MCF 10A (cell line): ENCODE measurements around the gene NOC2L. TPM values are rescaled to one million over a fixed set of nuclear protein-coding genes. Genes with fewer than 3 reads are reported as not detected.

ENCODE experiments used
- BruUV-seq: library from RNA; stranded (reverse); fragments of 400-500 nt; replicated peaks from 2 replicates; lab custom pipeline; 2021; lab: Mats Ljungman, UMichigan
- CTCF ChIA-PET: fragments of 300-600 bp; sonication (Branson Sonifier 250); formaldehyde crosslinking; extraction: SDS; loops from one replicate; lab custom pipeline; 2021; ENCODE audit warnings: antibody characterized with exemption, inconsistent platforms; lab: Yijun Ruan, JAX
- POLR2A ChIA-PET: fragments of 300-600, 350-650 bp; sonication (Branson Sonifier 250); formaldehyde crosslinking; extraction: SDS; loops from one replicate; lab custom pipeline; 2020; ENCODE audit warnings: antibody characterized with exemption, inconsistent platforms; lab: Yijun Ruan, JAX
- DNase-seq: peaks from one replicate; pipeline ENCODE4 v3.0.0-alpha.2; 2018; ENCODE audit not compliant: unreplicated experiment
- H3K27ac Mint-ChIP-seq: one replicate; pipeline ENCODE4 v1.8.0; 2022; ENCODE audit warnings: mild to moderate bottlenecking, low read depth, mixed read lengths; ENCODE audit not compliant: unreplicated experiment
- H3K27me3 Mint-ChIP-seq: one replicate; pipeline ENCODE4 v1.8.0; 2022; ENCODE audit warnings: mixed read lengths; ENCODE audit not compliant: insufficient read depth, unreplicated experiment
- H3K36me3 Mint-ChIP-seq: one replicate; pipeline ENCODE4 v1.8.0; 2022; ENCODE audit warnings: mild to moderate bottlenecking, moderate library complexity, mixed read lengths; ENCODE audit not compliant: insufficient read depth, unreplicated experiment
- H3K4me1 Mint-ChIP-seq: one replicate; pipeline ENCODE4 v1.8.0; 2022; ENCODE audit warnings: mixed read lengths; ENCODE audit not compliant: insufficient read depth, unreplicated experiment
- H3K4me3 Mint-ChIP-seq: one replicate; pipeline ENCODE4 v1.8.0; 2022; ENCODE audit warnings: mild to moderate bottlenecking, moderate library complexity, mixed read lengths; ENCODE audit not compliant: unreplicated experiment
- H3K9me3 Mint-ChIP-seq: one replicate; pipeline ENCODE4 v1.8.0; 2022; ENCODE audit warnings: mixed read lengths; ENCODE audit not compliant: unreplicated experiment
- CTCF ChIP-seq: fragments of 200-600 bp; IDR thresholded peaks from one replicate; pipeline ENCODE4 v1.8.0; 2022; ENCODE audit warnings: antibody characterized with exemption, mild to moderate bottlenecking; ENCODE audit not compliant: unreplicated experiment
- intact Hi-C: fragments of 100-400 bp; cut with micrococcal nuclease; formaldehyde crosslinking; loops from 2 replicates; pipeline ENCODE4 v1.14.1; 2022
- total RNA-seq: library from RNA; stranded (reverse); gene quantifications from 2 replicates; pipeline ENCODE4 v1.2.3, GENCODE V29; 2022

Gene NOC2L
- total RNA-seq, 1 experiment from 2014 or later, result 136 TPM

GRCh38 chr1:907611-908451 lies 51.2 kb downstream of the NOC2L start:
- BruUV-seq, result no TSS peak
- DNase-seq, result no peak
- no peaks in the 10 kb centered on the region for H3K9me3 Mint-ChIP-seq
- no peak overlapping the region for H3K27ac Mint-ChIP-seq
- peaks cover 21% of the 10 kb centered on the region for H3K27me3 Mint-ChIP-seq
- no peak overlapping the region for H3K4me3 Mint-ChIP-seq
- no peak for TF ChIP-seq CTCF
- ChIA-PET POLR2A (interaction anchor here (0.6 kb wide), 1 partner anchor 109 kb away, joined by 4 read pairs; no protein-coding TSS in a partner anchor), CTCF (interaction anchor here (4.3 kb wide), 1 partner anchor 31 kb away, joined by 34 read pairs; no protein-coding TSS in a partner anchor)
- H3K36me3 Mint-ChIP-seq, result peaks cover 4% of the 10 kb centered on the region
- peaks cover 27% of the 10 kb centered on the region for H3K4me1 Mint-ChIP-seq
- intact Hi-C loops, result no loop called here

- no peaks in the 10 kb centered on the region for H3K9me3 Mint-ChIP-seq
- intact Hi-C loops, result no loop called here
- H3K36me3 Mint-ChIP-seq, result no peaks in the 10 kb centered on the region
- DNase-seq, result peak; percentile 85
- H3K27ac Mint-ChIP-seq, result no peak overlapping the region
- no peak for TF ChIP-seq CTCF
- H3K27me3 Mint-ChIP-seq, result peaks cover 11% of the 10 kb centered on the region
- BruUV-seq, result no TSS peak
- H3K4me1 Mint-ChIP-seq, result peaks cover 27% of the 10 kb centered on the region
- H3K4me3 Mint-ChIP-seq, result peak overlapping the region; percentile 82
- ChIA-PET POLR2A (interaction anchor here (0.6 to 3.0 kb wide), 5 partner anchors 14 to 128 kb away, joined by 3 to 18 read pairs (median 4); no protein-coding TSS in a partner anchor), CTCF (interaction anchor here (1.1 to 4.3 kb wide), 4 partner anchors 32 to 157 kb away, joined by 3 to 34 read pairs (median 4); no protein-coding TSS in a partner anchor)
These were observed 52.2 kb downstream of the NOC2L start for GRCh38 chr1:906600-907420.

- peak overlapping the region; percentile 82 for H3K4me3 Mint-ChIP-seq
- H3K4me1 Mint-ChIP-seq, result peaks cover 21% of the 10 kb centered on the region
- H3K9me3 Mint-ChIP-seq, result no peaks in the 10 kb centered on the region
- POLR2A ChIA-PET, result interaction anchor here (0.8 to 3.0 kb wide), 5 partner anchors 15 to 128 kb away, joined by 3 to 18 read pairs (median 5); partner anchors contain the start of gene PLEKHN1
- no peak for TF ChIP-seq CTCF
- H3K36me3 Mint-ChIP-seq, result no peaks in the 10 kb centered on the region
- BruUV-seq, result no TSS peak
- intact Hi-C loops, result loop anchor here (2.0 kb wide), 1 partner anchor 69 kb away; no protein-coding TSS in a partner anchor
- no peak overlapping the region for H3K27ac Mint-ChIP-seq
- CTCF ChIA-PET, result interaction anchor here (0.6 to 4.3 kb wide), 10 partner anchors 14 to 439 kb away, joined by 3 to 34 read pairs (median 4); no protein-coding TSS in a partner anchor
- no peak for DNase-seq
- peaks cover 5% of the 10 kb centered on the region for H3K27me3 Mint-ChIP-seq
These were observed 53.1 kb downstream of the NOC2L start for GRCh38 chr1:905811-906599.
